Measurements from ENCODE around the gene COL26A1. TPM values are rescaled to one million over a fixed set of nuclear protein-coding genes. Genes with fewer than 3 reads are reported as not detected.

Gene COL26A1
- total RNA-seq, 1 donor from 2014 or later = 128 TPM

DNA sequence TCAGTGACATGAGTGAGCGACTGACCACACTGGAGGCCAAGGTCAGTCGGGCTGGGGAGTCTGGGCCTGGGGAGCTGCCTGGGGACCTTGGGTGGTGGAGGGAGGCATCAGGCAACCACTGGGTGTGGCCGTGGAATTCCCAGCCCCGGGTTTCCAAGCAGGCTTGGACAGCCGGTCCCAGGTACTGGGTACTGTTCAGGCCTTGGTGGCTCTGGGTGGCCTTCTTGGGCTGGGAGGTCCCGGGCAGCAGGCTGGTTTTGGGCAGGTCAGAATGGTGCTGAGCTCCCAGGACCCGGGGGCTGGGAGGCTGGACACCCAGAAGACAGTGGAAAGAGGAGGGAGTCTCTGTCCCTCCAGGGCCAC, 170.4 kb downstream of the COL26A1 start:
- Mint-ChIP-seq H3K4me3 (ENCODE audit: unreplicated experiment) (no peak overlapping the region), H3K36me3 (ENCODE audit: unreplicated experiment) (no peaks in the 10 kb centered on the region), H3K27ac (ENCODE audit: unreplicated experiment) (no peak overlapping the region), H3K9me3 (ENCODE audit: unreplicated experiment) (no peaks in the 10 kb centered on the region), H3K4me1 (ENCODE audit: unreplicated experiment) (peaks cover 14% of the 10 kb centered on the region), H3K27me3 (ENCODE audit: unreplicated experiment) (no peaks in the 10 kb centered on the region)
- no peak for DNase-seq (ENCODE audit: extremely low spot score, unreplicated experiment)
- TF ChIP-seq, protein P1, sequence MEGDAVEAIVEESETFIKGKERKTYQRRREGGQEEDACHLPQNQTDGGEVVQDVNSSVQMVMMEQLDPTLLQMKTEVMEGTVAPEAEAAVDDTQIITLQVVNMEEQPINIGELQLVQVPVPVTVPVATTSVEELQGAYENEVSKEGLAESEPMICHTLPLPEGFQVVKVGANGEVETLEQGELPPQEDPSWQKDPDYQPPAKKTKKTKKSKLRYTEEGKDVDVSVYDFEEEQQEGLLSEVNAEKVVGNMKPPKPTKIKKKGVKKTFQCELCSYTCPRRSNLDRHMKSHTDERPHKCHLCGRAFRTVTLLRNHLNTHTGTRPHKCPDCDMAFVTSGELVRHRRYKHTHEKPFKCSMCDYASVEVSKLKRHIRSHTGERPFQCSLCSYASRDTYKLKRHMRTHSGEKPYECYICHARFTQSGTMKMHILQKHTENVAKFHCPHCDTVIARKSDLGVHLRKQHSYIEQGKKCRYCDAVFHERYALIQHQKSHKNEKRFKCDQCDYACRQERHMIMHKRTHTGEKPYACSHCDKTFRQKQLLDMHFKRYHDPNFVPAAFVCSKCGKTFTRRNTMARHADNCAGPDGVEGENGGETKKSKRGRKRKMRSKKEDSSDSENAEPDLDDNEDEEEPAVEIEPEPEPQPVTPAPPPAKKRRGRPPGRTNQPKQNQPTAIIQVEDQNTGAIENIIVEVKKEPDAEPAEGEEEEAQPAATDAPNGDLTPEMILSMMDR (IDR thresholded peaks at IDR 0.05) = no peak

DNA sequence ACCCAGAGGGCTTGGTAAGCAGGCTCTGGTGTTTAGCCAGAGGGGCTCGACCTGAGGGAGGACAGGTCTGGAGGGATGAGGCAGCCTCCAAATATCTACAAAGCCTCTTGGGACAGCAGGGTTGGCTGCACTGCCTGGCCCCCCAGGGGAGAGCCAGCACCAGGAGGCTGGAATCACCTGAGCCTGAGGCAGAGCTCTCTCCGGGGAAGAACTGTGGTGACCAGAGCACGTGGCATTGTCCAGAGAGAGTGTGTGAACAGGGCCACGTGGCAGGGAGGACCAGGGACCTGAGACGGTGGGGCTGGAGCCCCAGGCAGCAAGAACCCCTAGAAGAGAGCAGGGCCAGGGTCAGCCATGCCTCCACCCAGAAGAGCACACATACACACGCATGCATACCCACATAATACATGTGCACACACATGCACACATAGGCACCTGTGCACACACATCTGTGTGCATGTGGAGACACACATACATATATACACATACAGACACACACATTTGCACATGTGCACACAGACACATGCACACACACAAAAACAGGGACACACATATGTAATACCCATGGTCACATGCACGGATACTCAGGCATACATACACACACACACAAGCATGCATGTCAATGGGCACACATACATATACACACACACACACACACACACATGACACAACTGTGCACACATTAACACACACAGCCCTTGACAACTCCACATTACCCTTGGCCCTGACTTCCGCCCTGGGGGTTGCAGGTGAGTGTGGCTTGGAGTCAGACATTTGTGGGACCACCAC, 171.5 kb downstream of the COL26A1 start:
- no peak for DNase-seq (ENCODE audit: extremely low spot score, unreplicated experiment)
- no peak overlapping the region for H3K4me3 Mint-ChIP-seq (ENCODE audit: unreplicated experiment)
- no peaks in the 10 kb centered on the region for H3K36me3 Mint-ChIP-seq (ENCODE audit: unreplicated experiment)
- no peaks in the 10 kb centered on the region for H3K9me3 Mint-ChIP-seq (ENCODE audit: unreplicated experiment)
- peaks cover 15% of the 10 kb centered on the region for H3K4me1 Mint-ChIP-seq (ENCODE audit: unreplicated experiment)
- no peaks in the 10 kb centered on the region for H3K27me3 Mint-ChIP-seq (ENCODE audit: unreplicated experiment)
- H3K27ac Mint-ChIP-seq (ENCODE audit: unreplicated experiment) = no peak overlapping the region
- TF ChIP-seq, protein P1 (IDR thresholded peaks at IDR 0.05) = no peak

DNA sequence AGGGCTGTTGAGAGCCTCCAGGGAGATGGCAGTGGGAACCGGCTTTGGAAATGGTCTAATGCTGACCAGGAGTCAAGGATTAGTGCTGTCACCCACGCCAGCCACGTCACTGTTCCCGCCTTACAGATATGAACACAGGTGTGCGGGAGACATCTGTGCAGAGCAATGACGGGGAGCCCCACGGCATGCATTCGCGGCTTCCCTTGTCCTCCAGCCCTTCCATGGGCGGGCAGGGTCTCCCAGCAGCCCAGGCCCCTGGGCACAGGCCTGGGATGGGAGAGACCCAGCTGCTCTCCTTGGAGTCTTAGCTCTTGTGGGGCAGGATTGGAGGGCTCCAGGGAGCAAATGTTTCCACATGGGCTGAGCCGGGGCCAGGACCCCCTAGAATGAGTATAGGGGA, 172.2 kb downstream of the COL26A1 start:
- H3K4me1 Mint-ChIP-seq (ENCODE audit: unreplicated experiment) = peaks cover 15% of the 10 kb centered on the region
- H3K27ac Mint-ChIP-seq (ENCODE audit: unreplicated experiment) = no peak overlapping the region
- TF ChIP-seq, protein P1 (IDR thresholded peaks at IDR 0.05) = no peak
- no peak overlapping the region for H3K4me3 Mint-ChIP-seq (ENCODE audit: unreplicated experiment)
- no peaks in the 10 kb centered on the region for H3K9me3 Mint-ChIP-seq (ENCODE audit: unreplicated experiment)
- H3K36me3 Mint-ChIP-seq (ENCODE audit: unreplicated experiment) = no peaks in the 10 kb centered on the region
- H3K27me3 Mint-ChIP-seq (ENCODE audit: unreplicated experiment) = no peaks in the 10 kb centered on the region
- no peak for DNase-seq (ENCODE audit: extremely low spot score, unreplicated experiment)

DNA sequence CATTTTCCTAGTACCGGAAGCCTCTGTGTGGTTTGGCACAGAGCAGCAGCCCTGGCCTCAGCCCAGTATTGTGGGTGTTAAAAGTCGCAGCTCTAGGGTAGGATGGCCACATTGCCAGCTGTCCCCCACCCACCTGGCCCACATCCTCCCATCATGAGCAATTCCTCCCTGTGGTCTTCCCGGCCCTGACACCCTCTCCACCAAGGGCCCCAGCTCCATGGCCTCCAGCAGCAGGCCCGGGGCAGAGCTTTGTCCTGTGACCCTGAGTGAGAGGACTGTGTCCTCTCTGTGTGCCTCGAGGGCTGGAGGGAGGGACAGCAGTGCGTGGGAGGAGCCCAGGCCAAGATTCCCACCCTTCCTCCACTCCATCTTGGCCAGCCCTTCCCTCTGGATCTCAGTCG, 172.7 kb downstream of the COL26A1 start:
- no peak overlapping the region for H3K4me3 Mint-ChIP-seq (ENCODE audit: unreplicated experiment)
- TF ChIP-seq, protein P1 (IDR thresholded peaks at IDR 0.05) = no peak
- H3K9me3 Mint-ChIP-seq (ENCODE audit: unreplicated experiment) = no peaks in the 10 kb centered on the region
- peaks cover 15% of the 10 kb centered on the region for H3K4me1 Mint-ChIP-seq (ENCODE audit: unreplicated experiment)
- DNase-seq (ENCODE audit: extremely low spot score, unreplicated experiment) = no peak
- no peak overlapping the region for H3K27ac Mint-ChIP-seq (ENCODE audit: unreplicated experiment)
- H3K36me3 Mint-ChIP-seq (ENCODE audit: unreplicated experiment) = no peaks in the 10 kb centered on the region
- no peaks in the 10 kb centered on the region for H3K27me3 Mint-ChIP-seq (ENCODE audit: unreplicated experiment)

DNA sequence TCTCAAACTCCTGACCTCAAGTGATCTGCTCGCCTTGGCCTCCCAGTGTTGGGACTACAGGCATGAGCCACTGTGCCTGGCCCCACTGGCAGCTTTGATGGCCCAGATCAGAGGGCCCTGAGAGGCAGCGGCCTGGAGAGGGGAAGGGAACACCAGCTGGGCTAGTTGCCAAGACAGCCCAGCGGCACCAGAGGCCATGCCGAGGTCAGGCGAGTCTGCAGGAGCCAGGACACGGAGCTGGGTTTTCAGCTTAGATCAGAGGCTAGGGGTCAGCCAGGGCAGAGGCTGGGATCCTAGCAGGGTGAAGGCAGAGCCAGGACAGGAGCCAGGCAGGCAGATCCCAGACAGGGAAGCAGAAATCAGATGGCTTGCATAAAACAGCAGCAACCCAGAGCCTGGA, 173.6 kb downstream of the COL26A1 start:
- no peaks in the 10 kb centered on the region for H3K27me3 Mint-ChIP-seq (ENCODE audit: unreplicated experiment)
- no peaks in the 10 kb centered on the region for H3K36me3 Mint-ChIP-seq (ENCODE audit: unreplicated experiment)
- H3K27ac Mint-ChIP-seq (ENCODE audit: unreplicated experiment) = no peak overlapping the region
- no peak overlapping the region for H3K4me3 Mint-ChIP-seq (ENCODE audit: unreplicated experiment)
- TF ChIP-seq, protein P1 (IDR thresholded peaks at IDR 0.05) = no peak
- no peak for DNase-seq (ENCODE audit: extremely low spot score, unreplicated experiment)
- H3K9me3 Mint-ChIP-seq (ENCODE audit: unreplicated experiment) = no peaks in the 10 kb centered on the region
- peaks cover 15% of the 10 kb centered on the region for H3K4me1 Mint-ChIP-seq (ENCODE audit: unreplicated experiment)

Measured in osteocyte (in vitro differentiated cells).